Stimulated activated CD8-positive, alpha-beta memory T cell treated with anti-CD3 and anti-CD28 coated beads, Interleukin-7, amount 100 ng/mL, for 48 hours (primary cell): ENCODE measurements around the gene GPRC5B.
A peak's percentile ranks its signal among the peaks of the same experiment; 100 is the strongest.

Experiments
- DNase-seq, 2 donors: peaks; one replicate each; pipeline ENCODE4 v3.0.0-alpha.2; 2020; ENCODE audit warnings: low read depth in 1 of 2; ENCODE audit errors: extremely low read depth in 1 of 2

Gene GPRC5B

DNA sequence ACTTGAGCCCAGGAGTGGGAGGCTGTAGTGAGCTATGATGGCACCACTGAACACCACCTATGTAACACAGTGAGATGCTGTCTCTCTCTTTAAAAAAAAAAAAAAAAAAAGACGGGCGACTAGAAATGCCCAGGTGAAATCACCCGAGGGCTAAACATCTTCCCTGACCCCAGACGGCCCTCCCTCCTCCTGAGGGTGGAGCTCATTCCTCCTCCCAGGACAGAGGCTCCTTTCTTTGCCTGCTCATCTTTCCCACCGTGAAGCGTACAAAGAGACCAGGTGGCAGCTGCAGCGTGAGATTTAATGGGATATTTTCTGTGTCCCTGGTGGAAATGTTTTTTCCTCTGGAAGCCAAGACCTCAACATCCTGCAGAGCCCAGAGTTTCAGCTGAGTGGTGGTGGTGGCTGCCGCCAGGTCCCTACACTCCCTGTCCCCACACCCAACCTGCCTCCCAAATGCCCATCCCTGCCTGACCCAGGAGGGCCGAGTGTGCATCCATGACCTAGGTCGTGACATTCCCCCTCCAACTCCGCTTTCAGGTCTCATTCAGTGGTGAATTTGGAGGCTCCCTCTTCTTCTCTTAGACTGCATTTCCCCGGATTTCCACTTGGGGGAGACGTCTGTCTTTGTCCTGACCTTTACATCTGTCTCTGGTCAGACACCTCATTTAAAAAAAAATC is 14.4 kb upstream of the GPRC5B start:
- DNase-seq, result peak in 1 of 2 donors; percentile 20

DNA sequence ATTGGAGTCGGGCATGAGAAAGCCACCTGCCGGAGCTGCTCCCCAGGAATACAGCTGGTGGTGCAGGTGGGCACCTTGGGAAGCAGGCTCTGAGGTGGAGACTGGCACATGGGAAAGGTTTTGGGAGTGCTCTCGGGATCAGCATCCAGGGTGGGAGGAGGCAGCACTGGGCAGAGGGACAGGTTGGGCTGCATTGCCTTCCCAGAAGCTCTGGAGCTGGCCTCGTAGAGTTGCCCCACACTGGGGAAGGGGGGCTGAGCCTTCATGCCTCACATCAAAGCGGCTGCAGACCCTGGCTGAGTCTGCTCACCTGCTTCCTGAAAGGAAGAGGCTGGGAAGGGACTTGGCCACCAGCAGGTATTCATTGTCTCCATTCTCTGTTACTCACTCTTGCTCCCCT is 13.5 kb upstream of the GPRC5B start:
- DNase-seq, result no peak

DNA sequence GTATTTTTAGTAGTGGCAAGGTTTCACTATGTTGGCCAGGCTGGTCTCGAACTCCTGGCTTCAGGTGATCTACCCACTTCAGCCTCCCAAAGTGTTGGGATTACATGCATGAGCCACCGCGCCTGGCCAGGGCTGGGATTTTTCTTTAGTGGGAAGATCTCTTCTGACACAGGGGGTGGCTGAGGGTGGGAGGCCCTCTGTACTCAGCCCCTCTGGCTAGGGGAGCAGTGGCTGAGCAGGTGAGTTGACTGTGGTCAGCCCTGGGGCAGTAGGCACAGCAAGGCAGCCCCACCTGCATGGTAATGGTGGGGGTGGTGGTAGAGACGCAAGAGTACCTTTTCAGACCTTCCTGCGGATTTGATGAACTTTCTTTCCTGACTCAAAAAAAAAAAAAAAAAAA is 12.3 kb upstream of the GPRC5B start:
- DNase-seq, result no peak

DNA sequence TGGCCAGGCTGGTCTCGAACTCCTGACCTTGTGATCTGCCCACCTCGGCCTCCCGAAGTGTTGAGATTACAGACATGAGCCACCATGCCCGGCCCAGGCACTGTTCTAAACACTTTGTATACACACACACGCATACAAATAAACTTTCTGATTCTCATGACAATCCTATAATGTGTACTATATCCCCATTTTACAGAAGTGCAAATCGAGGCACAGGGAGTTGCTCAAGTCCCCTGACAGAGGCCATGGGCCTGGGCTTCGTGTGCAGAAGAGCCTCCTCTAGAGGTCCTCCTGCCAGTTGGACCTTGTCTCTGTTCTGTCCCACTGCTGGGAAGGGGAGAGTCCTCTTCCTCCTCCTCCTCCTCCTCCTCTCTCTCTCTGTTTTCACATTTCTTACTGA is 9.9 kb upstream of the GPRC5B start:
- no peak for DNase-seq

DNA sequence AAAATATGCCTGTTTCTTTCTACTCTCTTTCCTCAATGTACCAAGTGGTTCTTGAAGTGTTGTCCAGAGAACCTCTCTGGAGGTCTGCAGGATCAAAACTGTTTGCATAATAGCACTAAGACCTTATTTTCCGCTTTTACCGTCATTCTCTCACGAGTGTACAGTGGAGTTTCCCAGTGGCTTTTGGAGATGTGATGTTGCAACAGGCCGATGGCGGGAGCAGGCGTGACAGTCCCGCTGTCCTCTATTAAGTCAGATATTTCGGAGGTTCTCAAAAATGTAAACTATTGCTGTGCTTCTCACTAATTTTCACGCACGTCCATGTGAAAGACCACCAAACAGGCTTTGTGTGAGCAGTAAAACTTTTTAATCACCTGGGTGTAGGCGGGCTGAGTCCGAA is 8.3 kb upstream of the GPRC5B start:
- no peak for DNase-seq

DNA sequence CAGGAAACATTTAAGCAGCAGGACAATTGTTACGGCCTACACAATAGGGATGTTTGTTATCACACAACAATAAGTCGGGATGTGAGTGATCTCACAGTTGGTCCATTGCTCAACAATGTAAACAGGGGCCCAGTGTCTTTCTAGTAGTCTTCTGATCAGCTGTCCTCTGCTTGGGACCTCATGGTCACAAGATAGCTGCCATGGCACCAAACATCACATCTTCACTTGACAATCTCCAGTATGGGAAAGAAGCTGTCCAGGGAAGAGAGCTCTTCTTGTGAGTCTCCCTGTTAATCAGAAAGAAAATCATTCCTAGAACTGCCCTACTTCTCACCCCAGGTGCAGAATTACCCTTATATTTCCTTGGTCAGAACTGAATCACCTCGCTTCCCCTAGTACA is 6.3 kb upstream of the GPRC5B start:
- DNase-seq, result no peak

DNA sequence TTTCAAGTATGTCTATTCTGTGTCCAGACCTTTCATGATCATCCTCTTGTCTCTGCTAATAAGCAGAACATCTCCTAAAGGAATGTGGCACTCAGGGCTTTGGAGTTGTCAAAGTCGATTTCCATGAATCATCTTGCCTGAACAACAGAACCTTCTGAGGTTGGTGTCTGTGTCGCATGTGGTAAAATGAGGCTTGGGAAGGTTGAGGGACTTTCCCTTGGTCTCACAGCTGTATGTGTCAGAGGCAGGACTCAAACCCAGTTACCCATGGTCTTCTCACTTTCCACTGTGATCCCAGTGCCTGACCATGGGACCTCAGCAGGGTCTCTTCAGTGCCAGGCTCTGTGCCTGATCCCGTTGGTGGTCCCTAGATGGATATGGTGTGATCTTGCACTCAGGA is 4.2 kb upstream of the GPRC5B start:
- DNase-seq, result peak in 1 of 2 donors; percentile 13

DNA sequence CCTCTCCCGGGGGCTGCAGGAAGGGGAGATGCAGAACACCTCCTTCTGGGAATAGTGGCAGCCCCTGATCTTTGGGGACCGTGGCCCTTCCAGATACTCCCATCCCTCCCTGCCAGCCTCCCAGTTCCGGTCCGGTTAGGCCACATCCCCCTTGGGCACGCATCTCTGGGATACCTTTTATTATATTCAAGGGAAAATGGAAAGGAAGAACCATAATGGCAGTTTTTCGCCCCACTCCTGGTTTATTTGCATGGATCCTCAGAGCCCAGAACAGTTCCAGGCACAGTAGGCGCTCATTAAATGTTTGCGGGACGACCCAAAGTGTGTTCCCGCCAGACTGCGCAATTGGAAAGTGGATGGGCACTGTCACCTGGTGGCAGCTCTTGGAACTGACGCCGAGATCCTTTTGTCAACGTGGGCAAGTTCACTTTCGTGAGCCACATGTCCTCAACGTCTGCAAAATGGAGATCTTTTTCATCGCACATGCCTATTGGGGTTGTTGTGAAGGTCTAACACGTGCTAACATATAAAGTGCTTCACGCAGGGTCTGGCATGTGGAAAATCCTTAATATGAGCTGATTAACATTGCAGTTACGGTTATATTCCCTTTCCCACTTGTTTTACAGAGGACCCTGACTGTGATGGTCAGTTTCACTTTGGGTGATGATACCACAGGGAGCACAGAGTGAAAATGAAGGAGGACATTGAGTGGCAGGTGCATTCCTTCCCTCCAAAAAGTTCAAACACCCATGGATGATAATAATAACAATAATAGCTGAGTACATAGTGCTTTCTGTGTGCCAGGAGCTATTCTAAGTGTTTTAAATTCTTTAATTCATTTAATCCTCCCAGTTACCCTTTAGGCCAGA is 1.7 kb upstream of the GPRC5B start:
- DNase-seq, result peak; percentile 44 to 52

DNA sequence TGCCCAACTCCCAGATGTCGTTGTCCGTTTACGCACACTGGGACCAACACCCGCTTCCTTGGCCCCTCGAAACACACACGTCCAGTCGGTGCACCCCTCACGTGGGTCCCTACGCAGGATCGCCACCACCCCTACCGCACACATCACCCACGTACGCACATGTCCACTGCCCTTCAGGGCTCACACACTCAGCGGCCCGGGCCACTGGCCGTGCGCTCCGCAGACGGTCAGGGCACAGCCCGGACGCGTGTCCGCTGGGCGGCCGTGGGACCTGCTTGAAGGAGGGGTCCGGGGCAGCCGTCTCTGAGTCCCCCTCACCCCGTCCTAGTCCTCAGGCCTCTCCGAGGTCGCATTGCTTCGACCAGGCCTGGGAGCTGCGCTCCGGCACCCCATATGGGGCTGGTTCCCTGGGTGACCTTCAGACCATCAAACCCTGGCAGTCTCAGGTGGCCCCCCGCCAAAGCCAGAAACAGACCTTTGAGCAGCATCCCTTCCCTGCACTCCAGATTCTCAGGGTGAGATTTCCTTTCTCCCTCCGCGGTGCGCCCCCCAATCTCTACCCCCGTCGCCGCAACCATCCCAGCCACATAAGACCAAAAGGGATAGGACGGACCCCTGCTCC is 914 bp upstream of the GPRC5B start:
- no peak for DNase-seq

DNA sequence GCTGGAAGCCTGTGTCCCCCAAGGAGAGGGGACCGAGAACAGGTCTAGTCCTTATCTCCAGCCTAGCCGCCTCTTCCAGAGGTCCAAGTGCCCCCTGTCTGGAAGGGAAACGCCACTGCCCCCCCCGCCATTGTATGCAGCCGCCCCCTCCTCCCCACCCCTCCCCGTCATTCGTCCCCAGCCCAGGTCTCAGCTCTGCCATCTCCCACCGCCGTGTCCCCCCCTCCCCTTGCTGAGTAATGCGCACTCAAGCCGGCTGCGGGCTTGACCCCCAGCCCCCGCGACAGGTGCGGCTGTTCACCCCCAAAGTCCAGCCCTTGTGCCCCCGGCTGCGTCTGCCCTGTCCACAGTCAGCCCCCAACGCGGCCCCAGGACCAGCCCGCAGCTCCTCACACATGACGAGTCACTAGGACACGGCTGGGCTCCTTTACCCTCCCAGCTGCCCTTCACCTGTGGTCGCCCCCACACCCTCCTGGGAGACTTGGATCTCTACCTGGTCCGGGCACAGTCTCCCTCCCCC is 622 bp downstream of the GPRC5B start:
- DNase-seq, result no peak

DNA sequence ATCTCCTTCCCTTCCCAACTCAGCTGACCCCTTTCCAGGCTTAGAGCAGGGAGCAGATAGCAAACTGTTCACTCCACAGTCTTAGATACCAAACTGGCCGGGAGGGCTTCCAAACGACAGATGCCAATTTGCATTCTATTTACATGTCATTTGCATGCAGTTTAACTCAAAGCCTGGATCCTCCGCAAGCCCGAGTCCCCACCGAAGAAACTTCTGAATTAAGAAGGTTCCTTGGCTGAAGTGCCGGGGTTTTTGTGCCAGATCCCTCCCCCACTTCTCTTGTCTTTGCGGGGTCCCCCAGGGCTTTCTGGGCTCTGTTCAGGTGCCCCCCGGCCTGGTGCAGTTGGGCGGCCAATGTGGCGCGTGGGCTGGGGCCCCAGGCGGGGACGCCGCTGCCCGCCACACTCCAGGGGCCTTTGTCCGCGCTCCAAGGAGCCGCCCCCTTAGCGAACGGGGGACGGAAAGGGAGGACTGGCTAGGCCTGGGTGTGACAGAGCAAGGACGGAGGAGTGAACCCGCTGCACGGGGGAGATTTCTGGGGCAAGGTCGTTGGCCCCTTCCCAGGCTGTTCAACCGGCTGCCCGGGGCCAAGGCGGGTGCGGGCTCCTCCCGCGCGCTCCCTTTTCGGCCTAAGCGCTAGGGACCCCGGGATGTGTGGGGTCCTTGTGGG is 1.2 kb downstream of the GPRC5B start:
- DNase-seq, result no peak

DNA sequence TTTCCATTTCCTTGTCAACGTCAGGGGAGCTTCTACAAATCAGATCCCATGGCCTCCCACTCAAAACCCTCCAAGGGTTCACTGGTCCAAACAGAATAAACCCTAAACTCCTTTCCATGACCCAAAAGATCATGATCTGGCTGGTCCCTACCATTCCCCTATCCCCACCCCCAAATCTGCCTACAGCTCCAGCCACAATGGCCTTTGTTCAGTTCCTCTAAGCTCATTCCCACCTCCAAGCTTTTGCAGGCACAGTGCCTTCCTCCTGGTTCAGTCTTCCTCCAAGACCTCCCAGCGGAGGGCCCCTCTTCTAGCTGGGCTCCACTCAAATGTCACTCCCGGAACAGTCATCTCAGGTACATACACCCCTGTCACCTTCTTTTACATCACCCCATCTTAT is 2.0 kb downstream of the GPRC5B start:
- DNase-seq, result no peak

DNA sequence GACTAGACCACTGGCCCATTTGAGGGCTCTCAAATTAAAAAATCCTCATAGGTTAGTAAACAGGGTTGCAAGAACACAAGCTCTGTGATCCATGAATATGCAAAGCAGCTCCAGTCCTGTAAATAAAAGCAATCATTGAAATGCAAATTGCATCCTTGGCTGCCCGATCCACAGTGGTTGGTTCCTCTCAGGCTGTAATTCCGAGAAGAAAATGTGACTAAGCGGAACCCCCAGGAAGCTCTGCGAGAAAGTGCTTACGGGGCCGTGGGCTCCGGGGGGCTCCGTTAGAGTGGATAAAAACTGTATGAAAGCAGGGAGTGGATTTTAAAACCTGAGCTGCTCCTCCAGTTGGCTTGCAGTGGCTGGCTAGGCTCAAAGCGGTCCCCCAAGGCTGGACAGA is 2.5 kb downstream of the GPRC5B start:
- DNase-seq, result no peak

DNA sequence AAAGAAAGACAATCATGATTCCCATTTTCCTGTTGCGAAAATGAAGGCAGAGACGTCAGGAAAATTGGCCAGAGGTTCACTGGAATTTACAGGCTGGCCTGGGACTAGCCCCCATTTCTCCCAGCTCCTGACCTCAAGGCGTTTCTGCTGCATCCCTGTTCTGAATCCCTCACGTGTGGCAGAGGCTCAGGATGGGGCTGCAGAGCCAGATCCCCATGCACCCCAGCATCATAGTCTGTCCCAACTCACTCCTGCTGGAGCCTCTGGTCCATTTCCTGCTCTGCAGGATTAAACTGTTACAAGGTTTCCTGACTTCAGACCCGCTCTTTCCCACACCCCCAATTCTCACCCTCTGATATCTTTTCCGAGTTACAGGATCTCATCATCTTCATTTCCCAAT is 2.9 kb downstream of the GPRC5B start:
- no peak for DNase-seq

DNA sequence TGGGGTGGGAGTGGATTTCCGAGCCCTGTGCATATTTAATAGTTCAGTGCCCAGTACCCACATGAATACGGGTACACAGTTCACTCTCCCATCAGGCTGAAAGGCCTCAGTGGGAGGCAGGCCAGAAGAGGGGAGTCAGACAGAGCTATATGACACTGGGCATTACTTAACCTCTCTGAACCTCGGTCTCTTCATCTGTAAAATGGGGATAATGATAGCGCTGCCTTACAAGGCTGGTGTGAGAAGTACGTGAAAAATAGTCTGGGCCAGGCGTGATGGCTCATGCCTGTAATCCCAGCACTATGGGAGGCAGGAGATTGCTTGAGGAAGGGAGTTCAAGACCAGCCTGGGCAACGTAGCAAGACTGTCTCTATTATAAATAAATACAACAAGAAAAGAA is 3.6 kb downstream of the GPRC5B start:
- DNase-seq, result no peak

DNA sequence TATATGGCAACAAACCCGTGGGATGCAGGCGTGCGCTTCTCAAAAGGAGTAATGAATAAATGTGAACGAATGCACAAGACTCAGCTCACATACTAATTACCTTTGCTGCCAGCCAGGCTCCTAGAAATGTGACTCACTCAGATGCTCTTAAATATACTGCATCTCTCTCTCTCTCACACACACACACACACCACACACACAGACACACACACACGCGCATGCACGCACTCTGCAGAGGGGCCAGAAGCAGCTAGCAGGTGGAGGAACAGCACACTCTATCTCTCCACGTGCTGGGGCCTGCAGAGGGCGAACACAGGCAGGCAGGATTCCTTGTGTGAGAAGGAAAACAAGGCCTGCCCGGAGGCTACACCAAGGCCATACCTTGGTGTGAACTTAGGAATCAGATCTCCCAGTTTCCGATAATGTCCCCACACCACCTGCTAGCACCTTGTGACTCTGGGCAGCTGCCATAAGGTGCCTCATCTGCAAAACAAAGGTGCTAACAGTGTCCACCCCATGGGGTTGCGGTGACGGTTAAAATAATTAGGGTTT is 5.3 kb downstream of the GPRC5B start:
- DNase-seq, result no peak

DNA sequence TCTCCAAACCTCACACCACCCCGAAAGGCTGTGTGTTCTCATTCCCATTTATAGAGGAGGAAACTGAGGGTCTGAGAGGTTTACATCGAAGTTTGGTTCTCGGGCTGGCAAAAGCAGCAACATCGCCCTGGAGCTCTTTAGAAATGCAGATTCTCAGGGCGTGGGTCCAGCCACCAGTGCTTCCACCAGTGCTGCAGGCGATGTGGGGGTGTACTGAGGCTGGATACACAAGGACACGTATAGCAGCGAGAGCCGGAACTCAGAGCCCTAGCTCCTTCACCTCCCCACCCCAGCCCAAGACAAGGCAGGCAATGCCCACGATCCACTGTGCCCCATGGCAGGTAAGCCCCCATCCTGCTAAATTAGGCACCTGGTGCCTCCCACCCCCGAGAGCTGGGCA is 5.9 kb downstream of the GPRC5B start:
- DNase-seq, result no peak

DNA sequence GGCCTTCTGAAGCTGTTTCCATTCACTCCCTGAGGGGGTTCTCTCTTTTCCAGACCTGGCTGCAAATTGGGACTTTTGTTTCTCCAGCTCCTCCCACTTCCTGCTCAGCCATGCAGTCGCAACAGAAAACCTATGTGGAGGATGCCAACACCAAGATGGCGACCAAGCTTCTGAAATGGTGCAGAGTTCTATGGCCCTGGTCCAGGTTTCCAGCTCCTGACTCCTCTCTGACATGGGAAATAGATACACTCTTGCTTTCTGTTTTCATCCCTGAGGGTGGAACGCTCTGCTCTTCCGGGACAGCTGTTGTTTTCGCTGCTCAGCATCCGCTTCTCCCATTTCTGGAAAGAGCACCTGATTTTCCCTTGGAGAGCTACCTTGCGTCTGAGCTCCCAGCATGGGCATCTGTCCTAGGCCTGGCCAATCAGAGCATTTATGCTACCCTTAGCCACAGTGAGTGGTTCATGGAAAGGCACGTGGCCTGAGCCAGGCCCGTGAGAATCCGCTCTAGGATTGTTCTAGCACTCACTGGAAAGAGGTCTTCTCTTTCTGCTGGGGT is 8.1 kb downstream of the GPRC5B start:
- DNase-seq, result no peak

DNA sequence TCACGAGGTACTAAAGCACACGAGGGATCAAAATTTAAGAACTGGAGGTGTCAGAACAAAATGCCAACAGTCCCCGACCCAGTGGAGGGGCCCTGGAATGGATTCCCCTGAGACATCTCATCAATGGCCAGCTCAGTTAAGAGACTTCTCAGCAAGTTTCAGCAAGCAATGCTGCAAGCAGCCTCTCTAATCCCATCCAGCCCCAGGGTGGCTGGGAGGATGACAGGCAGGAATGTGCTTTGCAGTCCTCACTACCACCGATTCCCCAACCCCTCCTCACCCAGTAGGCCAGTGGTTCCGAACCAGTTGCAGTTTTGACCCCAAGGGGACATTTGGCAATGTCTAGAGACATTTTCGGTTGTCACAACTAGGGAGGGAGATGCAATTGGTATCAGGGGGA is 8.7 kb downstream of the GPRC5B start:
- DNase-seq, result no peak

DNA sequence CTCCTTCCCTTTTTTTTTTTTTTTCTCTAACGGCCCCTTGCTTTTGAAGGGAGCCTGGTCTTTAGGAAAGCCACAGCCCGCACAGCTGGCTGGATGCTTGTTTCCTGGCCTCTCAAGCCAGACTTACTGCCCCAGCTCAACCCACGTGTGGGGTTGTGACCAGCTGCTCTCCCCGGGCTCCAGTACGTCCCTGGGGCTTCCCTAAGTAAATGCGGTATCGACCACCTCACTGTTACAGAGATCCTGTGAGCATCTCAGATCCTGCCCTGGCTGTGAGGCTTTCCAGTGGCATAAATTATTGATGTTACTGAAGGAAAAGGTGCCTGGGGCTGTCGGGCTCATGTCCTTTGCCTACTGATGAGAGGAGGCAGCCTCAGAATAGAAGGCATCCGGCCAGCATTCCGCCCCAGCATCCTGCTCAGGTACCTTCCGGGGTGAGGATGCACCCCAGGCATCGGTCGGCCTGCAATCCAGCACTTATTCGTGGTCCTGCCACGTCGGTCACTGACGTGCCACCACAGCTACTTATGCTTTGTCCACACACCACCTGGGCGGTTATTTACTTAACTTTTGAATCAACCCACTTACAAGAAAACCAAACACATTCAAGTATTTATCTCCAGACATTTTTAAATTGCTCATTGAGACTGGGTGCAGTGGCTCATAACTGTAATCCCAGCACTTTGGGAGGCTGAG is 9.6 kb downstream of the GPRC5B start:
- no peak for DNase-seq
